ENCODE data around the gene FHAD1.

- TF ChIP-seq CTCF (IDR thresholded peaks at IDR 0.05) (peak in 3 of 6 experiments; percentile 53 to 60 (median 56)), POLR2A (IDR thresholded peaks at IDR 0.05) (no peak)
These were observed 26.1 kb upstream of the FHAD1 start for GRCh38 chr1:15220825-15221431.

Measured in Peyer's patch (tissue), 4 donors.